B cell (primary cell): ENCODE results near the gene KRTAP4-4. TPM values are rescaled to one million over a fixed set of nuclear protein-coding genes. Genes with fewer than 3 reads are reported as not detected.
"Not testable (repeated sequence)": the region's sequence is repeated elsewhere in the genome, so short reads cannot be mapped to it uniquely, and the experiment has no call there.

ENCODE experiments used
- ATAC-seq: fragments of 200-7000 bp; cut with Tn5 transposase; one replicate; pipeline ENCODE4 v1.10.0; 2021; ENCODE audit warnings: low read depth, mild to moderate bottlenecking, moderate number of reproducible peaks, moderate library complexity
- CTCF ChIA-PET: fragments of 350-600 bp; sonication (Branson Sonifier 250); formaldehyde crosslinking; loops from one replicate; lab custom pipeline; 2021; ENCODE audit warnings: antibody characterized with exemption, inconsistent platforms; lab: Charles Lee
- POLR2A ChIA-PET: fragments of 350-600 bp; sonication (Branson Sonifier 250); formaldehyde crosslinking; loops from one replicate; lab custom pipeline; 2021; ENCODE audit warnings: antibody characterized with exemption; lab: Charles Lee
- DNase-seq: peaks from one replicate; pipeline ENCODE4 v3.0.0; 2013
- H2AFZ ChIP-seq: 2 replicates; pipeline ENCODE4 v1.6.1; 2012; ENCODE audit warnings: mild to moderate bottlenecking, low read depth, low read length; ENCODE audit not compliant: insufficient read depth, poor library complexity, severe bottlenecking
- H3K27ac ChIP-seq, 2 donors: 1 replicate in 1 of 2; 2 replicates in 1 of 2; pipeline ENCODE4 v1.5.1; 2012 to 2013; ENCODE audit warnings: low read length in 2 of 2, mild to moderate bottlenecking in 2 of 2, moderate library complexity in 1 of 2
- H3K27me3 ChIP-seq, 4 experiments: fragments of 200-600 bp in 1 of 4; sonication (generic) in 1 of 4; replicated peaks in 1 of 4; 1 replicate in 2 of 4; 2 replicates in 2 of 4; pipeline versions ENCODE4 v1.6.1 to v1.7.0; 2013 to 2016; ENCODE audit warnings: low read length in 3 of 4, mild to moderate bottlenecking in 2 of 4, mixed read lengths in 1 of 4, moderate library complexity in 1 of 4; ENCODE audit not compliant: insufficient read depth in 4 of 4, control insufficient read depth in 3 of 4; ENCODE audit errors: control extremely low read depth in 1 of 4
- H3K36me3 ChIP-seq, 2 experiments: replicated peaks in 1 of 2; 1 replicate in 1 of 2; 2 replicates in 1 of 2; pipeline versions ENCODE4 v1.6.1 to v1.7.1; 2013; ENCODE audit warnings: low read length in 1 of 2; ENCODE audit not compliant: insufficient read depth in 2 of 2, control insufficient read depth in 1 of 2; ENCODE audit errors: control extremely low read depth in 1 of 2, extremely low read depth in 1 of 2
- H3K4me1 ChIP-seq, 2 donors: fragments of 200-600 bp in 1 of 2; sonication (generic) in 1 of 2; 1 replicate in 1 of 2; 2 replicates in 1 of 2; pipeline versions ENCODE4 v1.5.1 to v1.6.1; 2013 to 2017; ENCODE audit warnings: low read length in 2 of 2; ENCODE audit not compliant: control insufficient read depth in 2 of 2, insufficient read depth in 2 of 2
- H3K4me2 ChIP-seq: replicated peaks from 2 replicates; pipeline ENCODE3; 2012; ENCODE audit warnings: mild to moderate bottlenecking, low read depth, low read length; ENCODE audit not compliant: poor library complexity, severe bottlenecking
- H3K4me3 ChIP-seq, 5 experiments: fragments of 200-600 bp in 1 of 5; sonication (generic) in 1 of 5; 1 replicate in 3 of 5; 2 replicates in 2 of 5; pipeline versions ENCODE4 v1.5.1 to v1.7.0; 2011 to 2016; ENCODE audit warnings: low read length in 4 of 5, mild to moderate bottlenecking in 4 of 5, low read depth in 2 of 5, control low read depth in 1 of 5, moderate library complexity in 1 of 5; ENCODE audit not compliant: insufficient read depth in 1 of 5; ENCODE audit errors: control extremely low read depth in 1 of 5, extremely low read depth in 1 of 5
- H3K79me2 ChIP-seq: fragments of 200-600 bp; sonication (generic); one replicate; pipeline ENCODE4 v1.6.0; 2016; ENCODE audit warnings: low read length; ENCODE audit not compliant: control insufficient read depth, insufficient read depth
- H3K9ac ChIP-seq: fragments of 200-600 bp; sonication (generic); 2 replicates; pipeline ENCODE4 v1.6.1; 2017; ENCODE audit warnings: mild to moderate bottlenecking, low read length, moderate library complexity
- H3K9me3 ChIP-seq, 3 donors: one replicate each; pipeline versions ENCODE4 v1.6.1 to v1.7.1; 2013; ENCODE audit warnings: low read length in 2 of 3; ENCODE audit not compliant: control insufficient read depth in 2 of 3, insufficient read depth in 1 of 3; ENCODE audit errors: control extremely low read depth in 1 of 3
- H4K20me1 ChIP-seq: 2 replicates; pipeline ENCODE4 v1.6.0; 2012; ENCODE audit warnings: mild to moderate bottlenecking, low read length; ENCODE audit not compliant: insufficient read depth, control insufficient read depth, poor library complexity, severe bottlenecking
- H3K27ac Mint-ChIP-seq: one replicate; pipeline ENCODE4 v1.8.0; 2021; ENCODE audit warnings: mixed read lengths
- H3K27me3 Mint-ChIP-seq: one replicate; pipeline ENCODE4 v1.8.0; 2021; ENCODE audit warnings: mixed read lengths
- H3K4me1 Mint-ChIP-seq: one replicate; pipeline ENCODE4 v1.8.0; 2021; ENCODE audit warnings: mixed read lengths
- H3K4me3 Mint-ChIP-seq: one replicate; pipeline ENCODE4 v1.8.0; 2021; ENCODE audit warnings: mixed read lengths
- H3K9me3 Mint-ChIP-seq: one replicate; pipeline ENCODE4 v1.8.0; 2022; ENCODE audit warnings: mixed read lengths; ENCODE audit not compliant: insufficient read depth
- EZH2 ChIP-seq: IDR thresholded peaks from 2 replicates; pipeline ENCODE4 v1.6.1; 2012; ENCODE audit warnings: borderline replicate concordance, low read depth, mild to moderate bottlenecking, moderate library complexity, low read length; ENCODE audit not compliant: insufficient read depth, poor library complexity, severe bottlenecking
- WGBS: methylation state at CpG from one replicate; pipeline ENCODE4 v1.1.5; 2013; ENCODE audit warnings: missing lambda C conversion rate; ENCODE audit not compliant: insufficient coverage; 5-methylcytosine and 5-hydroxymethylcytosine counted together
- intact Hi-C: fragments of 100-400 bp; cut with micrococcal nuclease; formaldehyde crosslinking; loops from one replicate; pipeline ENCODE4 v1.10.0; 2022
- polyA plus RNA-seq: library from polyadenylated mRNA; depleted of rRNA; stranded (reverse); fragments of >200 nt; gene quantifications from 2 replicates; pipeline ENCODE4 v1.2.3, GENCODE V29; 2012
- total RNA-seq, 2 donors: library from RNA; stranded (reverse); fragments of 120-200 nt in 1 of 2; gene quantifications; 1 replicate in 1 of 2; 2 replicates in 1 of 2; pipeline versions ENCODE4 v1.2.3 to v1.2.4, GENCODE V29; 2013 to 2022
- TF ChIP-seq, protein P1 (sequence below): fragments of 200-600 bp; IDR thresholded peaks from one replicate; pipeline ENCODE4 v1.8.0; 2022; ENCODE audit warnings: antibody characterized with exemption, mild to moderate bottlenecking

Gene KRTAP4-4
- total and polyA plus RNA-seq, 2 donors (not counting 1 experiment from before 2014, with no cell fraction given) = not detected

DNA sequence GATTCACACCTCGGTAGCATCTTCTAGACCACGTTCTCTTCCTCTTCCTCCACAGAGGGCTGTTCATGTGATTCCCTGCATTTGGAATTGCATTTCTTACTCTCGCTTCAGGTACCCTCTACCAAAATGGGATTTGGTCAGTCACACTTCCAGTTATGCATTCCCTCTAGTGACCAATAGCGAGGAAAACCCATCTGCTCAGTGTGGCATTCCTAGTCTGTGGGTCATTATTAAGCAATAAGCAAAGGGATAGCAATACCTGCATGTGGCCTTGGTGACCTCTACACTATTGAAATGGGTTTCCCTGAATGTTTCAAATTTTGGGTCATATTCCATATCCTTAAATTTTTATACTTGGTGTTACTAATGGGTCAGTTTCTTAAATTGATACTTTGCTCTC lies 10.5 kb downstream of the KRTAP4-4 start:
- no peak overlapping the region for H3K27ac Mint-ChIP-seq
- H3K4me3 Mint-ChIP-seq = no peak overlapping the region
- TF ChIP-seq, protein P1, sequence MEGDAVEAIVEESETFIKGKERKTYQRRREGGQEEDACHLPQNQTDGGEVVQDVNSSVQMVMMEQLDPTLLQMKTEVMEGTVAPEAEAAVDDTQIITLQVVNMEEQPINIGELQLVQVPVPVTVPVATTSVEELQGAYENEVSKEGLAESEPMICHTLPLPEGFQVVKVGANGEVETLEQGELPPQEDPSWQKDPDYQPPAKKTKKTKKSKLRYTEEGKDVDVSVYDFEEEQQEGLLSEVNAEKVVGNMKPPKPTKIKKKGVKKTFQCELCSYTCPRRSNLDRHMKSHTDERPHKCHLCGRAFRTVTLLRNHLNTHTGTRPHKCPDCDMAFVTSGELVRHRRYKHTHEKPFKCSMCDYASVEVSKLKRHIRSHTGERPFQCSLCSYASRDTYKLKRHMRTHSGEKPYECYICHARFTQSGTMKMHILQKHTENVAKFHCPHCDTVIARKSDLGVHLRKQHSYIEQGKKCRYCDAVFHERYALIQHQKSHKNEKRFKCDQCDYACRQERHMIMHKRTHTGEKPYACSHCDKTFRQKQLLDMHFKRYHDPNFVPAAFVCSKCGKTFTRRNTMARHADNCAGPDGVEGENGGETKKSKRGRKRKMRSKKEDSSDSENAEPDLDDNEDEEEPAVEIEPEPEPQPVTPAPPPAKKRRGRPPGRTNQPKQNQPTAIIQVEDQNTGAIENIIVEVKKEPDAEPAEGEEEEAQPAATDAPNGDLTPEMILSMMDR = no peak
- no peak for TF ChIP-seq EZH2
- Histone ChIP-seq H3K4me1 (no peaks in the 10 kb centered on the region), H2AFZ (no peak overlapping the region), H3K9me3 (no peaks in the 10 kb centered on the region), H3K9ac (no peak overlapping the region), H4K20me1 (no peaks in the 10 kb centered on the region), H3K27me3 (no peaks in the 10 kb centered on the region), H3K4me2 (no peak overlapping the region), H3K4me3 (no peak overlapping the region), H3K79me2 (no peaks in the 10 kb centered on the region), H3K27ac (no peak overlapping the region), H3K36me3 (no peaks in the 10 kb centered on the region)
- H3K27me3 Mint-ChIP-seq = peaks cover 8% of the 10 kb centered on the region
- POLR2A ChIA-PET = no interaction called here
- ATAC-seq (no peak), DNase-seq (no peak)
- CTCF ChIA-PET = interaction anchor here (1.0 kb wide), 1 partner anchor 23 kb away, joined by 3 read pairs; no protein-coding TSS in a partner anchor
- intact Hi-C loops = no loop called here
- no peaks in the 10 kb centered on the region for H3K9me3 Mint-ChIP-seq
- H3K4me1 Mint-ChIP-seq = no peaks in the 10 kb centered on the region
- WGBS = 83% methylated on average over 2 of the region's 4 CpGs

DNA sequence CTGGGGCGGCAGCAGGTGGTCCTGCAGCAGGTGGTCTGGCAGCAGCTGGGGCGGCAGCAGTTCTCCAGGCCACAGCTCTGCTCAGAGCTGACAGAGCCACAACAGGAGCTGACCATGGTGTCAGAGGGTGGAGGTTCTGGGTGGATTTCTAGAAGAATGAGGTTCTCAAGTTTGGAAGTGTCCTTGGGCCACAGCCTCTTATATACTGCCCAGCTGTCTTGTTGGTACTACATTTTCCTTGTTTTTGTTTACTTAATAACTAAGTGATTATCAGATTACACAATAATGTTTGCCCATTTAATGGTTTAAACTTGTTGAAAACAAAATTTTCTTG lies 10.9 kb downstream of the KRTAP4-4 start, which contains the start of gene KRTAP4-5:
TSS of gene KRTAP4-5 (minus strand) at position 174 of the 334 bp plus-strand sequence. CDS start at position 116, 58 bp downstream.
- no peak for ATAC-seq
- Mint-ChIP-seq H3K27me3 (peaks cover 8% of the 10 kb centered on the region), H3K4me3 (no peak within 1 kb of the TSS), H3K27ac (no peak within 1 kb of the TSS), H3K4me1 (no peaks in the 10 kb centered on the region), H3K9me3 (no peaks in the 10 kb centered on the region)
- Histone ChIP-seq H3K4me2 (no peak within 1 kb of the TSS), H4K20me1 (no peaks in the 10 kb centered on the region), H3K27ac (no peak within 1 kb of the TSS), H3K36me3 (no peaks in the 10 kb centered on the region), H3K4me3 (no peak within 1 kb of the TSS), H3K79me2 (no peaks in the 10 kb centered on the region), H2AFZ (no peak within 1 kb of the TSS), H3K9me3 (no peaks in the 10 kb centered on the region), H3K27me3 (no peaks in the 10 kb centered on the region), H3K4me1 (no peaks in the 10 kb centered on the region), H3K9ac (no peak within 1 kb of the TSS)
- POLR2A ChIA-PET = no interaction called here
- 92% methylated on average over 2 of the region's 2 CpGs for WGBS
- CTCF ChIA-PET = no interaction called here
- no peak for DNase-seq
- intact Hi-C loops = no loop called here
- TF ChIP-seq EZH2 = no peak

DNA sequence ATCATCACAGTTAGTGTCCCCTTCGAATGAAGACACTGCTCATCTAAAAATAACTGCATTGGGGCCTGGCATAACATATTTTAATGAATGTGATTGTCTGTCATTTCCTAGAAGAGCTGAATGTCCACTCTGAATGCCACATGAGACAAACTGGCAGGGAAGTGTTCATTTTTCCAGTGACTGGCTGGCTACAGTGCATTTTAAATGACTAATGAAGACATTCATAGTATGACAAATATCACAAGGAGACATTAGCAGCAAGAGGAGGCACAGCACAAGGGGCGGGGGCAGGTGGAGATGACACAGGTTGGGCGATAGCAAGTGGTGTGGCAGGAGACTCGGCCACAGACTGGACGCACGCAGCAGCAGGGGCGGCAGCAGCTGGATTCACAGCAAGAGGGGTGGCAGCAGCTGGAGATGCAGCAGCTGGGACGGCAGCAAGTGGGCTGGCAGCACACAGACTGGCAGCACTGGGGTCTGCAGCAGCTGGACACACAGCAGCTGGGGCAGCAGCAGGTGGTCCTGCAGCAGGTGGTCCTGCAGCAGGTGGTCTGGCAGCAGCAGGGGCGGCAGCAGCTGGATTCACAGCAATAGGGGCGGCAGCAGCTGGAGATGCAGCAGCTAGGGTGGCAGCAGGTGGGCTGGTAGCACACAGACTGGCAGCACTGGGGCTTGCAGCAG lies 11.4 kb downstream of the KRTAP4-4 start:
- ATAC-seq, intact Hi-C loops, H3K9me3 Mint-ChIP-seq, DNase-seq, POLR2A ChIA-PET, H3K36me3 ChIP-seq, H3K9ac ChIP-seq, H4K20me1 ChIP-seq, H3K27ac Mint-ChIP-seq, H3K4me1 ChIP-seq, H3K4me3 ChIP-seq, H3K9me3 ChIP-seq, H2AFZ ChIP-seq, H3K27me3 Mint-ChIP-seq, CTCF ChIA-PET, H3K27me3 ChIP-seq, H3K27ac ChIP-seq, H3K4me2 ChIP-seq, H3K4me3 Mint-ChIP-seq, H3K4me1 Mint-ChIP-seq, H3K79me2 ChIP-seq: not testable (repeated sequence)
- WGBS = 81% methylated on average over 9 of the region's 10 CpGs
